OCI-LY1 (cell line): ENCODE measurements around the gene TGFBR3L.
A peak's percentile ranks its signal among the peaks of the same experiment; 100 is the strongest.

Experiments
- H2AFZ ChIP-seq: fragments of 200-600 bp; sonication (generic), shearing (Covaris generic); 2 replicates; pipeline ENCODE4 v1.6.0; 2014; ENCODE audit warnings: antibody characterized with exemption, mild to moderate bottlenecking, low read length
- H3F3A ChIP-seq: fragments of 200-600 bp; sonication (generic), shearing (Covaris generic); 2 replicates; pipeline ENCODE4 v1.6.0; 2014; ENCODE audit warnings: mild to moderate bottlenecking, antibody characterized with exemption, low read length, moderate library complexity; ENCODE audit not compliant: insufficient read depth
- H3K27ac ChIP-seq: fragments of 200-600 bp; sonication (generic); 2 replicates; pipeline ENCODE4 v1.5.1; 2014; ENCODE audit warnings: low read length, mixed run types, mild to moderate bottlenecking, low read depth; ENCODE audit not compliant: poor library complexity, severe bottlenecking
- H3K27me3 ChIP-seq: fragments of 200-600 bp; sonication (generic); 2 replicates; pipeline ENCODE4 v1.6.0; 2014; ENCODE audit warnings: antibody characterized with exemption, mild to moderate bottlenecking, low read length, moderate library complexity; ENCODE audit not compliant: insufficient read depth
- H3K36me3 ChIP-seq: fragments of 200-600 bp; sonication (generic); 2 replicates; pipeline ENCODE4 v1.6.1; 2014; ENCODE audit warnings: mild to moderate bottlenecking, antibody characterized with exemption, low read length, moderate library complexity, mixed read lengths; ENCODE audit not compliant: insufficient read depth
- H3K4me1 ChIP-seq: fragments of 200-600 bp; sonication (generic); 2 replicates; pipeline ENCODE4 v1.5.1; 2014; ENCODE audit warnings: mild to moderate bottlenecking, low read length, moderate library complexity; ENCODE audit not compliant: insufficient read depth, severe bottlenecking
- H3K4me2 ChIP-seq: fragments of 200-600 bp; sonication (generic), shearing (Covaris generic); 2 replicates; pipeline ENCODE4 v1.6.1; 2014; ENCODE audit warnings: low read length
- H3K4me3 ChIP-seq: fragments of 200-600 bp; sonication (generic); 2 replicates; pipeline ENCODE4 v1.5.1; 2014; ENCODE audit warnings: low read length, low read depth, mild to moderate bottlenecking, mixed read lengths; ENCODE audit not compliant: poor library complexity, severe bottlenecking
- H3K79me2 ChIP-seq: fragments of 200-600 bp; shearing (Covaris generic); 2 replicates; pipeline ENCODE4 v1.6.1; 2016; ENCODE audit warnings: mixed run types, low read length, mixed read lengths; ENCODE audit not compliant: insufficient read depth
- H3K9ac ChIP-seq: fragments of 200-600 bp; sonication (generic), shearing (Covaris generic); 2 replicates; pipeline ENCODE4 v1.6.1; 2014; ENCODE audit warnings: mild to moderate bottlenecking, low read length, mixed read lengths
- H3K9me2 ChIP-seq: fragments of 200-600 bp; sonication (generic), shearing (Covaris generic); 2 replicates; pipeline ENCODE4 v1.6.1; 2014; ENCODE audit warnings: low read depth, mild to moderate bottlenecking, low read length, mixed read lengths
- H3K9me3 ChIP-seq: fragments of 200-600 bp; shearing (Covaris generic); 2 replicates; pipeline ENCODE4 v1.6.1; 2014; ENCODE audit warnings: low read length, mixed read lengths
- H4K20me1 ChIP-seq: fragments of 200-600 bp; sonication (generic), shearing (Covaris generic); 2 replicates; pipeline ENCODE4 v1.6.0; 2016; ENCODE audit warnings: mild to moderate bottlenecking, low read length; ENCODE audit not compliant: insufficient read depth
- EZH2 ChIP-seq: fragments of 200-600 bp; sonication (generic), shearing (Covaris generic); IDR thresholded peaks from 2 replicates; pipeline ENCODE4 v1.8.0; 2017; ENCODE audit warnings: borderline replicate concordance, mixed run types, mild to moderate bottlenecking, antibody characterized with exemption, low read length, moderate library complexity, mixed read lengths
- TF ChIP-seq, protein P1 (sequence below): fragments of 200-600 bp; sonication (generic), shearing (Covaris generic); IDR thresholded peaks from 2 replicates; pipeline ENCODE4 v1.5.1; 2017; ENCODE audit warnings: mild to moderate bottlenecking, antibody characterized with exemption, low read length, moderate library complexity, mixed read lengths

TGFBR3L gene

DNA sequence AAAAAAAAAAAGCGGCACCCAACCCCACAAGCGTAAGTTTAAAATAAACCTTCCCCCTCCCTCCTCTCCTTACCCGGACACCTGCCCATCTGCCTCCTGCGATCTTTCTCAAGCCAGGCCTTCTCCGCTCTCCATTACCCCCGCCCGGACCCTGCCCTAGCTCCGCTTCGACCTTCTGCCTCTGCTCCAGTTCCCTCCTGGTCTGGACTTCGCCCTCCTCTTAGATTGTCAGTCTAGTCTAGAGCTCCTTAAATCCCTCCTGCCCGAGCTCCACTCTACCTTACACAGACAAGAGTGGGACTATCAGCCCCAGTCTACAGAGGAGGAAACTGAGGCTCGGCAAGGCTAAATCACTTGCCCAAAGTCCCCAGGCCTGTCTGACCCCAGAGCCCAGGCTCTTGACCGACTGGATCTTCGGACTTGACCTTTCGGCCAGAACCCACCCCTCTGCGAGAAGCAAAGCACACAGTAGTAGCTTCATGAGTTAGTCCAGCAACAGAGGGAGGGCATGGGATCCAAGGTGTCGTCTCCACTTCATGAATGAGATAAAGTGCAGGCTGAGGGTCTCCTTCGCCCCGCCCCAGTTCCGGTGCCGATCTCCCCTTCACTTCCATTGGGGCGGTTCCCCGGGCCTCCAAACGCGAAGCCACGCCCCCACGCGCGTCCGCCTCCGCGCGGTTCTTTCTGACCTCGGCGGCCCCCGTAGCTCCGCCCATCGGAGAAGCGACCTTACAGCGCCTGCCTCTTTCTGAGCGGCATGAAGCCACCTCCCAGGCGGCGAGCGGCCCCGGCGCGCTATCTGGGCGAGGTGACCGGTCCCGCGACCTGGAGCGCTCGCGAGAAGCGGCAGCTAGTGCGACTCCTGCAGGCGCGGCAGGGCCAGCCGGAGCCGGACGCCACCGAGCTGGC lies 5.2 kb downstream of the TGFBR3L start, which contains the start of gene SNAPC2:
Gene SNAPC2, plus strand, starts transcription at position 729 of the 909 bp plus-strand sequence. Its CDS starts 29 bp downstream, at position 758.
- Histone ChIP-seq H3K27me3 (peaks cover 4% of the 10 kb centered on the region; the same call in 1 of the 2 replicates), H3K9me3 (no peaks in the 10 kb centered on the region), H3K9me2 (no peaks in the 10 kb centered on the region), H3K79me2 (no peaks in the 10 kb centered on the region), H3K4me1 (peaks cover 47% of the 10 kb centered on the region), H3K36me3 (peaks cover 12% of the 10 kb centered on the region; the same call in 1 of the 2 replicates), H3K4me2 (peak within 1 kb of the TSS; percentile 96), H3F3A (no peaks in the 10 kb centered on the region), H3K4me3 (peak within 1 kb of the TSS; percentile 75), H2AFZ (peak within 1 kb of the TSS; percentile 84; the same call in 1 of the 2 replicates), H3K27ac (no peak within 1 kb of the TSS), H4K20me1 (no peaks in the 10 kb centered on the region), H3K9ac (peak within 1 kb of the TSS; percentile 78)
- no peak for TF ChIP-seq EZH2
- TF ChIP-seq, protein P1, sequence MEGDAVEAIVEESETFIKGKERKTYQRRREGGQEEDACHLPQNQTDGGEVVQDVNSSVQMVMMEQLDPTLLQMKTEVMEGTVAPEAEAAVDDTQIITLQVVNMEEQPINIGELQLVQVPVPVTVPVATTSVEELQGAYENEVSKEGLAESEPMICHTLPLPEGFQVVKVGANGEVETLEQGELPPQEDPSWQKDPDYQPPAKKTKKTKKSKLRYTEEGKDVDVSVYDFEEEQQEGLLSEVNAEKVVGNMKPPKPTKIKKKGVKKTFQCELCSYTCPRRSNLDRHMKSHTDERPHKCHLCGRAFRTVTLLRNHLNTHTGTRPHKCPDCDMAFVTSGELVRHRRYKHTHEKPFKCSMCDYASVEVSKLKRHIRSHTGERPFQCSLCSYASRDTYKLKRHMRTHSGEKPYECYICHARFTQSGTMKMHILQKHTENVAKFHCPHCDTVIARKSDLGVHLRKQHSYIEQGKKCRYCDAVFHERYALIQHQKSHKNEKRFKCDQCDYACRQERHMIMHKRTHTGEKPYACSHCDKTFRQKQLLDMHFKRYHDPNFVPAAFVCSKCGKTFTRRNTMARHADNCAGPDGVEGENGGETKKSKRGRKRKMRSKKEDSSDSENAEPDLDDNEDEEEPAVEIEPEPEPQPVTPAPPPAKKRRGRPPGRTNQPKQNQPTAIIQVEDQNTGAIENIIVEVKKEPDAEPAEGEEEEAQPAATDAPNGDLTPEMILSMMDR, result no peak

- H3K27ac ChIP-seq, result no peak overlapping the region
- no peak overlapping the region for H2AFZ ChIP-seq
These were observed 6.1 kb downstream of the TGFBR3L start for GRCh38 chr19:7920519-7921301.

More at GRCh38 chr19:7920519-7921301, 6.1 kb downstream of the TGFBR3L start:
- H3K9me2 ChIP-seq, result no peaks in the 10 kb centered on the region
- peaks cover 12% of the 10 kb centered on the region; the same call in 1 of the 2 replicates for H3K36me3 ChIP-seq
- H3K4me3 ChIP-seq, result peak overlapping the region; percentile 75
- peak overlapping the region; percentile 73 for H3K9ac ChIP-seq
- H3F3A ChIP-seq, result no peaks in the 10 kb centered on the region
- H3K79me2 ChIP-seq, result no peaks in the 10 kb centered on the region
- no peak for TF ChIP-seq EZH2
- TF ChIP-seq, protein P1, result no peak
- H3K4me1 ChIP-seq, result peaks cover 47% of the 10 kb centered on the region
- no peaks in the 10 kb centered on the region for H3K9me3 ChIP-seq
- no peaks in the 10 kb centered on the region for H4K20me1 ChIP-seq
- peak overlapping the region; percentile 96 for H3K4me2 ChIP-seq
- H3K27me3 ChIP-seq, result no peaks in the 10 kb centered on the region; the same call in 1 of the 2 replicates
